ENCODE data around the gene RHOC.
A peak's percentile ranks its signal among the peaks of the same experiment; 100 is the strongest.

Gene RHOC

DNA sequence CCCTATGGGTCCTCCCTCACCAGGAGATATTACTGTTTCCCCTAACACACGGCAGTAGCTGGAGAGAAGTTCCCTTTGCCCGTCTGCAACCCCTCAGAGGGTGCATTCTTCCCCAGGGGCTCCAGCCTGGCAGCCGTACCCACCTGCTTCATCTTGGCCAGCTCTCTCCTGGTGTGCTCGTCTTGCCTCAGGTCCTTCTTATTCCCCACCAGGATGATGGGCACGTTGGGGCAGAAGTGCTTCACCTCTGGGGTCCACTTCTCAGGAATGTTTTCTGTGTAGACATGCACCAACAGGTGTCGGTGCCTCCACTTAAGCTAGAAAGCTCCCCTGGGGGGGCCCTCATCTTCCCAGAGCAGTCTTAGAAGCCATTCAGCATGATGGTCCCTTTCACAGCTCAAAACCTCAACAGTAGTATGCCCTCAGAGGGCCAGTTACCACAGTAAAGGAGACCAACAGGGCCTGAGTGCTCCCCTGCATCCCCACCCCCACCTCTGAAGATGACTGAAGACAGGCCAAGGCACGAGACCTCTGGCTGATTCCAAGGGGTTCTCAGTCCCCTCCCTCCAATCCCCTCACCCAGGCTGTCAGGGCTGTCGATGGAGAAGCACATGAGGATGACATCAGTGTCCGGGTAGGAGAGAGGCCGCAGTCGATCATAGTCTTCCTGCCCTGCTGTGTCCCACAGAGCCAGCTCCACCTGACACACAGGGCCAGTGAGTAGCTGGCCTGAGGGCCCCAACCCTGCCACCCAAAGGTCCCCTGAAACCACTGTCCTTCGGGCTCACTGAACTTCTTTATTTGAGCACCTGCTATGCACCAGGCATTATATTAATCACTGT, 4.3 kb downstream of the RHOC start:
- no peaks in the 10 kb centered on the region for H3K9me3 Mint-ChIP-seq
- H3K36me3 Mint-ChIP-seq (ENCODE audit: insufficient read depth): peaks cover 35% of the 10 kb centered on the region
- H3K27ac Mint-ChIP-seq: peak overlapping the region; percentile 65 to 86
- no peaks in the 10 kb centered on the region for H3K27me3 Mint-ChIP-seq
- DNase-seq (no peak), ATAC-seq (replicated peaks) (no peak)
- H3K4me3 Mint-ChIP-seq: peak overlapping the region in 1 of 2 donors; percentile 23
- peaks cover 65 to 66% of the 10 kb centered on the region in 2 donors for H3K4me1 Mint-ChIP-seq (ENCODE audit: low read depth in 2 of 2)

DNA sequence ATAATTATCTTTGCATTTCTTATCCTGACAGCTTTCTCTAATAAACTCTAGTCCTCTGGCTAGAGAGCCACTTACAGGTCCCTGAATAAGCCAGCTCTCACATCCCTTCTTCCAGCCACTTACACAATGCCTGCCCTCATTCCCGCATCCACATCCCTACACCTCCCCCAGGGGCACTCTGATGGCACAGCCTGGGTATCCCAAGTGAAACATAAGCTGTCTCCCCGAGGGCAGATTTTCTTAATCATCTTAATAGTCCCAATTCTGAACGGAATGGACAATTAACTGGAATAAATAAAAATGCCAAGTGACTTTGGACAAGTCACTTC, 4.9 kb downstream of the RHOC start:
- H3K4me3 Mint-ChIP-seq: peak overlapping the region; percentile 5 to 23
- no peaks in the 10 kb centered on the region for H3K9me3 Mint-ChIP-seq
- peaks cover 37% of the 10 kb centered on the region for H3K36me3 Mint-ChIP-seq (ENCODE audit: insufficient read depth)
- ATAC-seq (replicated peaks) (no peak), DNase-seq (no peak)
- H3K4me1 Mint-ChIP-seq (ENCODE audit: low read depth in 2 of 2): peaks cover 61 to 65% of the 10 kb centered on the region in 2 donors
- peak overlapping the region; percentile 65 to 75 for H3K27ac Mint-ChIP-seq
- no peaks in the 10 kb centered on the region for H3K27me3 Mint-ChIP-seq

DNA sequence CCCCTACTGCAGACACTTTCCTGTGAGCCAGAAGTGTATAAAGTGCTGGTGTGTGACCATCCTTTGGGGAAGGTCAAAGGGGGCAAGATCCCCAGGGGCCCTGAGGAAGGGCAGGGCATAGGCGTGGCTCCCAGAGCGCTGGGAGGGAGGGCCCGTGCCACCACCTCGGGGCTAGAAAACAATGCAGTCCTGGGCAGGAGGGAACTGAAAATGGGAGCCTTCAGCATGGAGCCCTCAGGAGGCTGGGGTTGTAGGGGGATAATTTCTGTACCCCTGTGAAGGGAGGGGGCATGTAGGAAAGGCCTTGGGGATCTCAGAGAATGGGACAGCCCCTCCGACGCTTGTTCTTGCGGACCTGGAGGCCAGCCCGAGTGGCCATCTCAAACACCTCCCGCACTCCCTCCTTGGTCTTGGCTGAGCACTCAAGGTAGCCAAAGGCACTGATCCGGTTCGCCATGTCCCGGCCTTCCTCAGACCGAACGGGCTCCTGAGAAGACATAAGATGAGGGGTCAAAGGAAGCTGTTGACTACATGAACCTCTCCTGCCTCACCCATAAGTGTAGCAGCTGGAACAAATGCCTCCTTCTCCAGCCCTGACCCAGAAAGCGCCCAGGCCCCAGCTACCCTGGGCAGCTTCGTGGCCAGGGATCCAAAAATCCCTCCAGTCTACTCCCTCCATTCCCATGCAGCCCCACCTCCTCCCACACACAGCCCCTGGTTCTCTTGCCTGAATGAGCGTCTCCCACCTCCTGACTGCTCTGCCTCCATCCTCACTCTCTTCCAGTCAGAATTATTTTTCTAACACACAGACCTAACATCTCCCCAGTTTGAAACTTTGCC, 5.5 kb downstream of the RHOC start:
- Mint-ChIP-seq H3K36me3 (ENCODE audit: insufficient read depth) (peaks cover 36% of the 10 kb centered on the region), H3K4me3 (peak overlapping the region; percentile 19 to 48)
- ATAC-seq (replicated peaks): no peak

GRCh38 chr1:112700290-112701226, 6.4 kb downstream of the RHOC start:
- no peaks in the 10 kb centered on the region for H3K9me3 Mint-ChIP-seq
- ATAC-seq (replicated peaks) (peak; percentile 54), DNase-seq (peak; percentile 67 to 71 (median 69))
- peaks cover 29% of the 10 kb centered on the region for H3K36me3 Mint-ChIP-seq (ENCODE audit: insufficient read depth)
- H3K4me3 Mint-ChIP-seq: peak overlapping the region; percentile 19 to 48
- H3K4me1 Mint-ChIP-seq (ENCODE audit: low read depth in 2 of 2): peaks cover 56 to 63% of the 10 kb centered on the region in 2 donors
- no peaks in the 10 kb centered on the region for H3K27me3 Mint-ChIP-seq
- H3K27ac Mint-ChIP-seq: peak overlapping the region; percentile 65 to 75

More for the DNA sequence above, 5.5 kb downstream of the RHOC start:
- Mint-ChIP-seq H3K27ac (peak overlapping the region; percentile 65 to 75), H3K4me1 (ENCODE audit: low read depth in 2 of 2) (peaks cover 64 to 66% of the 10 kb centered on the region in 2 donors), H3K27me3 (no peaks in the 10 kb centered on the region), H3K9me3 (no peaks in the 10 kb centered on the region)
- no peak for DNase-seq

DNA sequence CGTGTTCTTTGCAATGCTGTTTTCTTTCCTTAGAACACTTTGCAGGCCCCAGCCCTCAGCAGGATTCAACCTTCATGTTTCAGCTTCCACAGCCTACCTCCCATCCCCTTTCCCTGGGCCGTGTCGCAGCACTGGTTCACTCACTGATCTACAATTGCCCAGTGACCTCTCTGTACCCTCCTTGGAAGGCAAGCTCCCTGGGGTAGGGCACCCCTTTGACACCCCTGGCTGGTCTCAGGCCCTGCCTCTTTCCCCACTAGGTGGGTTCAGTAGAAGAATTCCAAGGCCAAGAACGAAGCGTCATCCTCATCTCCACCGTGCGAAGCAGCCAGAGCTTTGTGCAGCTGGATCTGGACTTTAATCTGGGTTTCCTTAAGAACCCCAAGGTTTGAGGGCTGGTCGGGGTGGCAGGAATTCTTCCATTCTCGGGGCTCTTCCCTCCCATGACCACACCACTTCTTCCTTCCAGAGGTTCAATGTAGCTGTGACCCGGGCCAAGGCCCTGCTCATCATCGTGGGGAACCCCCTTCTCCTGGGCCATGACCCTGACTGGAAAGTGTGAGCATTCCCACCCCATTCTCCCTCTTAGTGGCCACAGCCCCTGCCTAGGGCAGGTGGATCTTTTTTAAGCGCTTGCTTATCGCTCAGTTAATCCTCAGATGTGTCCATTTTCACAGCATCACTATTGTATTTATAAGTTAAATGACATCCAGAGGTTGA, 7.3 kb downstream of the RHOC start:
- ATAC-seq (replicated peaks): no peak
- H3K27ac Mint-ChIP-seq: peak overlapping the region; percentile 65 to 75
- H3K9me3 Mint-ChIP-seq: no peaks in the 10 kb centered on the region
- no peaks in the 10 kb centered on the region for H3K27me3 Mint-ChIP-seq
- no peak overlapping the region for H3K4me3 Mint-ChIP-seq
- no peak for DNase-seq
- peaks cover 30% of the 10 kb centered on the region for H3K36me3 Mint-ChIP-seq (ENCODE audit: insufficient read depth)
- H3K4me1 Mint-ChIP-seq (ENCODE audit: low read depth in 2 of 2): peaks cover 46 to 54% of the 10 kb centered on the region in 2 donors

- H3K9me3 Mint-ChIP-seq: no peaks in the 10 kb centered on the region
- no peak for DNase-seq
Measured at GRCh38 chr1:112698366-112699310, 8.3 kb downstream of the RHOC start.

DNA sequence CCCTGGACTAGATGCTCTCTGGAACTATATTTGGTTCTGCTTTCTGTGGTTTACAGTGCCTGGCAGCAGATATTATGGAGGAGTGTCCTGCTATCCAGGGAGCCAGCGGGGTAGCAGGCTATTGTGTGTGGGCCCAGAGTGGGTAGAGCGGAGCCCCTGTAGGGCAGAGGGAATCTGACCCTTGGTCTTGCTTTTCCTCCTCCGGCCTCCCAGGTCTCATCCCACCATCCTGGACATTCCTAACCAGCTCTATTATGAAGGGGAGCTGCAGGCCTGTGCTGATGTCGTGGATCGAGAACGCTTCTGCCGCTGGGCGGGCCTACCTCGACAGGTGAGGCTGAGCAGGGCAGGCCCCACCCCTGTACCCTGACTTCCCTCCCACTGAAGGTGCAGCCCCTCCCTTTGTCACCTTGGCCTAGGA, 9.1 kb downstream of the RHOC start:
- ATAC-seq (replicated peaks) (no peak), DNase-seq (no peak)
- Mint-ChIP-seq H3K4me3 (no peak overlapping the region), H3K27me3 (no peaks in the 10 kb centered on the region), H3K4me1 (ENCODE audit: low read depth in 2 of 2) (peaks cover 32 to 41% of the 10 kb centered on the region in 2 donors), H3K36me3 (ENCODE audit: insufficient read depth) (peaks cover 43% of the 10 kb centered on the region), H3K27ac (peak overlapping the region in 1 of 2 donors; percentile 72), H3K9me3 (no peaks in the 10 kb centered on the region)

More at GRCh38 chr1:112698366-112699310, 8.3 kb downstream of the RHOC start:
- peaks cover 38 to 46% of the 10 kb centered on the region in 2 donors for H3K4me1 Mint-ChIP-seq (ENCODE audit: low read depth in 2 of 2)
- no peak for ATAC-seq (replicated peaks)
- peak overlapping the region; percentile 65 to 75 for H3K27ac Mint-ChIP-seq
- H3K4me3 Mint-ChIP-seq: no peak overlapping the region
- H3K36me3 Mint-ChIP-seq (ENCODE audit: insufficient read depth): peaks cover 36% of the 10 kb centered on the region
- H3K27me3 Mint-ChIP-seq: no peaks in the 10 kb centered on the region

DNA sequence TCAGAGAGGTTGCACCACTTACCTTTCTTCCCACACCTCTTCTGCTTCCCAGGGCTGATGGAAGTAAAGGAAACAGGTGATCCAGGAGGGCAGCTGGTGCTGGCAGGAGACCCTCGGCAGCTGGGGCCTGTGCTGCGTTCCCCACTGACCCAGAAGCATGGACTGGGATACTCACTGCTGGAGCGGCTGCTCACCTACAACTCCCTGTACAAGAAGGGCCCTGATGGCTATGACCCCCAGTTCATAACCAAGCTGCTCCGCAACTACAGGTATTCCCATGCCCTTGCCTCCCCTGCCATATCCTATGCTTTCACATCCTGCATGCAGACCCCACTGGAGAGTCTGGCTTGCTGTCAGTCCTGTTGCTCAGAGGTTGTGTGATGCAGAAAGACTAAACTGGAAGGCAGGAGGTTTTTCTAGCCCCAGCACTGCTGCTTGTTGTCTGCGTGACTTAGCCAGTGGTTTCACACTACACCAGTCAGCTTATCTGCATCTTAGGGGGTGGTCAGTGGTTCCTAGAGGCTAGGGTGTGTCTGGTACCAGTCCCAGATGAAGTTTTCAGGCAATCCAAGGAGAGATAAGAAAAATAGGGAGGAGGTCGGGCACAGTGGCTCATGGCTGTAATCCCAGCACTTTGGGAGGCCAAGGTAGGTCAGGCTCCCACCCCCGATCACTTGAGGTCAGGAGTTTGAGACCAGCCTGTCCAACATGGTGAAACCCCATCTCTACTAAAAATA, 10.2 kb downstream of the RHOC start:
- H3K9me3 Mint-ChIP-seq: no peaks in the 10 kb centered on the region
- peaks cover 22 to 31% of the 10 kb centered on the region in 2 donors for H3K4me1 Mint-ChIP-seq (ENCODE audit: low read depth in 2 of 2)
- H3K27me3 Mint-ChIP-seq: no peaks in the 10 kb centered on the region
- H3K27ac Mint-ChIP-seq: no peak overlapping the region
- H3K36me3 Mint-ChIP-seq (ENCODE audit: insufficient read depth): peaks cover 43% of the 10 kb centered on the region
- no peak overlapping the region for H3K4me3 Mint-ChIP-seq
- DNase-seq (no peak), ATAC-seq (replicated peaks) (no peak)

DNA sequence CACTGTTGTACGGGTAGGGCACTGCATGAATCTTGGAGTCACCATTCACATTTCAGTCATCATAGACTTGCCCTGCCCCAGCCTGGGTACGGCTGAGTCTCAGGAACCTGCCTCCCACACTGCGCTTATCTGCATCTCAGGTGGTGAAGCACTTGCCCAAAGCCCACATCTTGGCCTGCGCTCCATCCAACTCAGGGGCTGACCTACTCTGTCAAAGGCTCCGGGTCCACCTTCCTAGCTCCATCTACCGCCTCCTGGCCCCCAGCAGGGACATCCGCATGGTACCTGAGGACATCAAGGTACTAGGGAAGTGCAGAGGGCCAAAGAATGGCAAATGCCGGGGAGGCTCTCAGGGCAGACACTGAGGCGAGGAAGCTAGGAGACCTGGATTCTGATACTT, 11.7 kb downstream of the RHOC start:
- no peak for DNase-seq
- no peak for ATAC-seq (replicated peaks)
- Mint-ChIP-seq H3K4me1 (ENCODE audit: low read depth in 2 of 2) (peaks cover 10 to 18% of the 10 kb centered on the region in 2 donors), H3K9me3 (no peaks in the 10 kb centered on the region), H3K36me3 (ENCODE audit: insufficient read depth) (peaks cover 54% of the 10 kb centered on the region), H3K27me3 (no peaks in the 10 kb centered on the region), H3K4me3 (no peak overlapping the region), H3K27ac (no peak overlapping the region)

DNA sequence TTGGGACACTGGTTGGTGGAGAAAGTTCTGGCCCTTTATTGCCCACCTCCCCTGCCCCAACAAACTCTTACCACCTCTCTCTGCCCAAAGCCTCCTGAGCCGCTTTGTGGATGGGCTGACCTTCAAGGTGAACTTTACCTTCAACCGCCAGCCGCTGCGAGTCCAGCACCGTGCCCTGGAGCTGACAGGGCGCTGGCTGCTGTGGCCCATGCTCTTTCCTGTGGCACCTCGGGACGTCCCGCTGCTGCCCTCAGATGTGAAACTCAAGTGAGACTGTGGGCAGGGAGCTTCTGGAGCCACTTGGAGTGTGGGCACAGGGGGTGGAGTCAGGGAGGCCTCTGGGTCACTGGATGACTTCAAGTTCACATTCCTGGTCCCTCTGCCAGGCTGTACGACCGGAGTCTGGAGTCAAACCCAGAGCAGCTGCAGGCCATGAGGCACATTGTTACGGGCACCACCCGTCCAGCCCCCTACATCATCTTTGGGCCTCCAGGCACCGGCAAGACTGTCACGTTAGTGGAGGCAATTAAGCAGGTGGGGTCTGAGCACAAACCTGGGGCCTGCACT, 12.5 kb downstream of the RHOC start:
- Mint-ChIP-seq H3K4me1 (ENCODE audit: low read depth in 2 of 2) (peaks cover 2 to 10% of the 10 kb centered on the region in 2 donors), H3K27me3 (no peaks in the 10 kb centered on the region), H3K36me3 (ENCODE audit: insufficient read depth) (peaks cover 56% of the 10 kb centered on the region), H3K4me3 (no peak overlapping the region), H3K9me3 (no peaks in the 10 kb centered on the region), H3K27ac (peak overlapping the region in 1 of 2 donors; percentile 41)
- ATAC-seq (replicated peaks) (no peak), DNase-seq (no peak)

DNA sequence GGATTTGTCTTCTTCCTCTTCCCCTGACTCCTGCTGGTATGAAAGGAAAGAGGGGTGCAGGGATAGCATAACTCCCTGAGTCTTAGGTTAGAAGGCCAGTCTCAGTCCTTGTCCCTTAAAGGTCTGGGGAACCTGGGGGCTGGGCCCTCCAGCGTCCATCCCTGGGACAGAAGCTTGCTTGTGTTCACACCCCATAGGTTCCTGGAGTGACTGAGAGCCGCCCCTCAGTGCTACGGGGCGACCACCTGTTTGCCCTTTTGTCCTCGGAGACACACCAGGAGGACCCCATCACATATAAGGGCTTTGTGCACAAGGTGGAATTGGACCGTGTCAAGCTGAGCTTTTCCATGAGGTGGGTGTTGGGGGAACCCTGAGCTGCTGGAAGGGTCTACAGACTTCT, 13.1 kb downstream of the RHOC start:
- Mint-ChIP-seq H3K9me3 (no peaks in the 10 kb centered on the region), H3K27me3 (no peaks in the 10 kb centered on the region), H3K27ac (no peak overlapping the region), H3K4me3 (no peak overlapping the region), H3K4me1 (ENCODE audit: low read depth in 2 of 2) (peaks cover 0 to 10% of the 10 kb centered on the region in 2 donors), H3K36me3 (ENCODE audit: insufficient read depth) (peaks cover 51% of the 10 kb centered on the region)
- DNase-seq: no peak
- ATAC-seq (replicated peaks): no peak
